NCI-H446 (cell line): ENCODE measurements around the gene CDH23.
A peak's percentile ranks its signal among the peaks of the same experiment; 100 is the strongest.
"Not testable (repeated sequence)": the region's sequence is repeated elsewhere in the genome, so short reads cannot be mapped to it uniquely, and the experiment has no call there.

Source experiments
- DNase-seq, 2 experiments: peaks; one replicate each; lab custom pipeline; 2025; lab: John Stamatoyannopoulos, UW

The CDH23 gene

GRCh38 chr10:71396711-71397295 is at the start of gene CDH23:
TSS of gene CDH23 (plus strand) at chr10:71396920. CDS start at chr10:71439832, 42,912 bp downstream.
- DNase-seq = peak in 1 of 2 experiments; percentile 10

- no peak for DNase-seq
Observed at GRCh38 chr10:71347587-71348395, 48.9 kb upstream of the CDH23 start.

GRCh38 chr10:71348850-71349249 is 47.9 kb upstream of the CDH23 start:
- DNase-seq = no peak

GRCh38 chr10:71349406-71349805 is 47.3 kb upstream of the CDH23 start:
- DNase-seq = no peak

- no peak for DNase-seq
Observed at GRCh38 chr10:71351087-71351486, 45.6 kb upstream of the CDH23 start.

GRCh38 chr10:71351628-71352319 is 44.9 kb upstream of the CDH23 start:
- DNase-seq = no peak

GRCh38 chr10:71353639-71354038 is 43.1 kb upstream of the CDH23 start:
- DNase-seq = no peak

- no peak for DNase-seq
Observed at GRCh38 chr10:71354776-71355175, 41.9 kb upstream of the CDH23 start.

- DNase-seq = no peak
Observed at GRCh38 chr10:71355886-71356285, 40.8 kb upstream of the CDH23 start.

- no peak for DNase-seq
Observed at GRCh38 chr10:71357792-71358265, 38.9 kb upstream of the CDH23 start.

- no peak for DNase-seq
Observed at GRCh38 chr10:71358277-71358676, 38.4 kb upstream of the CDH23 start.

- not testable (repeated sequence) for DNase-seq
Observed at GRCh38 chr10:71358906-71359305, 37.8 kb upstream of the CDH23 start.

- no peak for DNase-seq
Observed at GRCh38 chr10:71359364-71360046, 37.2 kb upstream of the CDH23 start.

GRCh38 chr10:71360735-71361134 is 36.0 kb upstream of the CDH23 start:
- no peak for DNase-seq

- DNase-seq = no peak
Observed at GRCh38 chr10:71361581-71361980, 35.1 kb upstream of the CDH23 start.

GRCh38 chr10:71362141-71362540 is 34.6 kb upstream of the CDH23 start:
- DNase-seq = no peak

GRCh38 chr10:71363936-71364335 is 32.8 kb upstream of the CDH23 start:
- no peak for DNase-seq

- no peak for DNase-seq
Observed at GRCh38 chr10:71365366-71365765, 31.4 kb upstream of the CDH23 start.

- DNase-seq = no peak
Observed at GRCh38 chr10:71366690-71367089, 30.0 kb upstream of the CDH23 start.

- no peak for DNase-seq
Observed at GRCh38 chr10:71367271-71367670, 29.4 kb upstream of the CDH23 start.

- DNase-seq = no peak
Observed at GRCh38 chr10:71368176-71368575, 28.5 kb upstream of the CDH23 start.

- no peak for DNase-seq
Observed at GRCh38 chr10:71368643-71369042, 28.1 kb upstream of the CDH23 start.
